ENCODE measurements around the gene CYP3A5. TPM values are rescaled to one million over a fixed set of nuclear protein-coding genes. Genes with fewer than 3 reads are reported as not detected.
A peak's percentile ranks its signal among the peaks of the same experiment; 100 is the strongest.

The CYP3A5 gene
- polyA plus RNA-seq, 2 of the 4 experiments (the other 2 are of a cell fraction), result 2.3 to 9.7 TPM

DNA sequence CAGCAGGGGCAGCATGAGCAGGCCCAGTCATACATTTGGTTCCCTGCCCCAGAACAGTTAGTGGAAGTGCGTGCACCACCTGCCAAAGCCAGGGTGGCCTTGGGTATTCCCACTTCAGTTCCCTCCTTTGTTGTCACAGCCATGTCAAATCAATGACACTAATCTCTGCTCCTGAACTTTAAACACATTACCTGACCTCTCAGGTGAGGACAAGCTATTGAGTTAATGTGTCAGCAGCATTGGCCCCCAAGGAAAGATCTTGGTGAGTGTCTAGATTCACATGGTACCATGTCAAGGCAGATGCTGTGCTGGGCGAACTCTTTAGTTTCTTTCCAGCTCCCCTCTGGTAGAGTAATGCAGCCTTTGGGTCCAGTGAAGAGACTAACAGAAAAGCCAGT is 2.1 kb downstream of the CYP3A5 start:
- no peak for ATAC-seq
- CTCF ChIA-PET, result interaction anchor here (0.8 to 1.0 kb wide), 2 partner anchors 17 to 80 kb away, joined by 3 read pairs; no protein-coding TSS in a partner anchor
- FAIRE-seq, result no peak
- POLR2A ChIA-PET, result no interaction called here
- Histone ChIP-seq H3K9me3 (peaks cover 21% of the 10 kb centered on the region; the same call in 2 of the 3 replicates), H3K4me1 (peaks cover 21% of the 10 kb centered on the region), H3K4me3 (no peak overlapping the region), H3K27ac (peak overlapping the region in 1 of 2 experiments; percentile 87; a peak in 3 of 6 replicates), H3K4me2 (no peak overlapping the region)
- TF ChIP-seq RFX5 (IDR thresholded peaks at IDR 0.05) (no peak), MAFK (IDR thresholded peaks at IDR 0.05; ENCODE audit: partially characterized antibody) (no peak), ESRRA (IDR thresholded peaks at IDR 0.05; ENCODE audit: borderline replicate concordance, low read length) (no peak), GATA3 (IDR thresholded peaks at IDR 0.05; ENCODE audit: borderline replicate concordance) (no peak), RAD21 (conservative IDR thresholded peaks at IDR 0.05 in 1 of 2, IDR thresholded peaks at IDR 0.05 in 1 of 2) (no peak), RNF2 (IDR thresholded peaks at IDR 0.05; ENCODE audit: borderline replicate concordance, low read depth) (no peak), TP53 (CRISPR knock-in tag; IDR thresholded peaks at IDR 0.05) (no peak), CBX8 (IDR thresholded peaks at IDR 0.05) (no peak), NFE2L2 (conservative IDR thresholded peaks at IDR 0.05; ENCODE audit: low read length) (no peak), HOXB5 (CRISPR knock-in tag; IDR thresholded peaks at IDR 0.05) (no peak)
- TF ChIP-seq, protein P1, sequence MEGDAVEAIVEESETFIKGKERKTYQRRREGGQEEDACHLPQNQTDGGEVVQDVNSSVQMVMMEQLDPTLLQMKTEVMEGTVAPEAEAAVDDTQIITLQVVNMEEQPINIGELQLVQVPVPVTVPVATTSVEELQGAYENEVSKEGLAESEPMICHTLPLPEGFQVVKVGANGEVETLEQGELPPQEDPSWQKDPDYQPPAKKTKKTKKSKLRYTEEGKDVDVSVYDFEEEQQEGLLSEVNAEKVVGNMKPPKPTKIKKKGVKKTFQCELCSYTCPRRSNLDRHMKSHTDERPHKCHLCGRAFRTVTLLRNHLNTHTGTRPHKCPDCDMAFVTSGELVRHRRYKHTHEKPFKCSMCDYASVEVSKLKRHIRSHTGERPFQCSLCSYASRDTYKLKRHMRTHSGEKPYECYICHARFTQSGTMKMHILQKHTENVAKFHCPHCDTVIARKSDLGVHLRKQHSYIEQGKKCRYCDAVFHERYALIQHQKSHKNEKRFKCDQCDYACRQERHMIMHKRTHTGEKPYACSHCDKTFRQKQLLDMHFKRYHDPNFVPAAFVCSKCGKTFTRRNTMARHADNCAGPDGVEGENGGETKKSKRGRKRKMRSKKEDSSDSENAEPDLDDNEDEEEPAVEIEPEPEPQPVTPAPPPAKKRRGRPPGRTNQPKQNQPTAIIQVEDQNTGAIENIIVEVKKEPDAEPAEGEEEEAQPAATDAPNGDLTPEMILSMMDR (IDR thresholded peaks at IDR 0.05), result no peak
- TF ChIP-seq, protein P2, sequence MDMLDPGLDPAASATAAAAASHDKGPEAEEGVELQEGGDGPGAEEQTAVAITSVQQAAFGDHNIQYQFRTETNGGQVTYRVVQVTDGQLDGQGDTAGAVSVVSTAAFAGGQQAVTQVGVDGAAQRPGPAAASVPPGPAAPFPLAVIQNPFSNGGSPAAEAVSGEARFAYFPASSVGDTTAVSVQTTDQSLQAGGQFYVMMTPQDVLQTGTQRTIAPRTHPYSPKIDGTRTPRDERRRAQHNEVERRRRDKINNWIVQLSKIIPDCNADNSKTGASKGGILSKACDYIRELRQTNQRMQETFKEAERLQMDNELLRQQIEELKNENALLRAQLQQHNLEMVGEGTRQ (IDR thresholded peaks at IDR 0.05), result no peak
- no peak for DNase-seq (ENCODE audit: low read depth in 1 of 2, low spot score in 1 of 2)
- WGBS (ENCODE audit: missing lambda C conversion rate), result 88% methylated on average over 2 of the region's 2 CpGs

DNA sequence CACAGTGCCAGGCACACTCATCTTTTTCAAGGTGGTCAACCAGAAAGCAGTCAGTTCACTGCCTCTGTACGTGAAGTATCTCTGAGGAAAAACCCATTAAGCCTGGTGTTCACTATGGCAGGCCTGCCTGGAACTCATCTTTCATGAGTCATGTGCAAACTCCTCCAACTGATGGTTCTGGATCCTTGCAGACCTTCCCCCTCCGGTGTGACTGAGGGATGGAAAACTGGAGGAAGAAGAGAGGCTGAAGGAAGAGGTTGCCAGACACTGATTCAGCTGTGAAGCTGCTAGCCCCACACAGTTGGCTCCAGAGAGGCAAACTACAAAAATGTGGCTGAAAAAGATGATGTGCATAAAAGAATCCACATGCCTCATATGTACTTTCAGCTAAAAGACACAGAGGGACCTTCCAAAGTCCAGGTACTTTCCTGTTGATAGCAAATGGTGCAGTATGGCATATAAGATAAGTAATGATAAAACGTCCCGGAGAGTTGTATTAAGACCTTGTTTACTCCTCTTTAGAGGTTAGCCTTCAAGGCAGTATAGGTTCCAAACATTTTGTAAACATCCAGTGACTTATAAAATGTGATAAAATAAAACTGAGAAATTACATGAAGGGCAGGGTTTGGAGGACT is 2.7 kb downstream of the CYP3A5 start:
- DNase-seq (ENCODE audit: low read depth in 1 of 2, low spot score in 1 of 2) (no peak), ATAC-seq (no peak), FAIRE-seq (no peak)
- TF ChIP-seq HOXB13 (CRISPR knock-in tag; IDR thresholded peaks at IDR 0.05; ENCODE audit: low read depth), result no peak
- TF ChIP-seq, protein P3, sequence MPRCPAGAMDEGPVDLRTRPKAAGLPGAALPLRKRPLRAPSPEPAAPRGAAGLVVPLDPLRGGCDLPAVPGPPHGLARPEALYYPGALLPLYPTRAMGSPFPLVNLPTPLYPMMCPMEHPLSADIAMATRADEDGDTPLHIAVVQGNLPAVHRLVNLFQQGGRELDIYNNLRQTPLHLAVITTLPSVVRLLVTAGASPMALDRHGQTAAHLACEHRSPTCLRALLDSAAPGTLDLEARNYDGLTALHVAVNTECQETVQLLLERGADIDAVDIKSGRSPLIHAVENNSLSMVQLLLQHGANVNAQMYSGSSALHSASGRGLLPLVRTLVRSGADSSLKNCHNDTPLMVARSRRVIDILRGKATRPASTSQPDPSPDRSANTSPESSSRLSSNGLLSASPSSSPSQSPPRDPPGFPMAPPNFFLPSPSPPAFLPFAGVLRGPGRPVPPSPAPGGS (IDR thresholded peaks at IDR 0.05), result no peak
- TF ChIP-seq NFE2L2 (conservative IDR thresholded peaks at IDR 0.05; ENCODE audit: low read length), result no peak
- TF ChIP-seq NR3C1 (IDR thresholded peaks at IDR 0.05), result no peak
- TF ChIP-seq, protein P1 (IDR thresholded peaks at IDR 0.05), result no peak
- TF ChIP-seq CEBPB (IDR thresholded peaks at IDR 0.05), result no peak
- no peak for TF ChIP-seq HEYL (CRISPR knock-in tag; IDR thresholded peaks at IDR 0.05)
- TF ChIP-seq CHD4 (IDR thresholded peaks at IDR 0.05; ENCODE audit: borderline replicate concordance), result no peak
- TF ChIP-seq, protein P4, sequence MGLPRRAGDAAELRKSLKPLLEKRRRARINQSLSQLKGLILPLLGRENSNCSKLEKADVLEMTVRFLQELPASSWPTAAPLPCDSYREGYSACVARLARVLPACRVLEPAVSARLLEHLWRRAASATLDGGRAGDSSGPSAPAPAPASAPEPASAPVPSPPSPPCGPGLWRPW (IDR thresholded peaks at IDR 0.05), result no peak
- CTCF ChIA-PET, result interaction anchor here (0.6 to 1.0 kb wide), 4 partner anchors 17 to 763 kb away, joined by 3 read pairs; no protein-coding TSS in a partner anchor
- Histone ChIP-seq H3K4me3 (no peak overlapping the region), H3K4me2 (no peak overlapping the region), H3K4me1 (peaks cover 21% of the 10 kb centered on the region), H3K9me3 (peaks cover 18% of the 10 kb centered on the region; the same call in 2 of the 3 replicates), H3K27ac (peak overlapping the region in 1 of 2 experiments; percentile 8; a peak in 1 of 6 replicates)
- WGBS (ENCODE audit: missing lambda C conversion rate), result 73% methylated on average over 4 of the region's 4 CpGs
- POLR2A ChIA-PET, result no interaction called here

Data from A549 (cell line).